ENCODE results near the gene NEK10.

- TF ChIP-seq, protein P1, sequence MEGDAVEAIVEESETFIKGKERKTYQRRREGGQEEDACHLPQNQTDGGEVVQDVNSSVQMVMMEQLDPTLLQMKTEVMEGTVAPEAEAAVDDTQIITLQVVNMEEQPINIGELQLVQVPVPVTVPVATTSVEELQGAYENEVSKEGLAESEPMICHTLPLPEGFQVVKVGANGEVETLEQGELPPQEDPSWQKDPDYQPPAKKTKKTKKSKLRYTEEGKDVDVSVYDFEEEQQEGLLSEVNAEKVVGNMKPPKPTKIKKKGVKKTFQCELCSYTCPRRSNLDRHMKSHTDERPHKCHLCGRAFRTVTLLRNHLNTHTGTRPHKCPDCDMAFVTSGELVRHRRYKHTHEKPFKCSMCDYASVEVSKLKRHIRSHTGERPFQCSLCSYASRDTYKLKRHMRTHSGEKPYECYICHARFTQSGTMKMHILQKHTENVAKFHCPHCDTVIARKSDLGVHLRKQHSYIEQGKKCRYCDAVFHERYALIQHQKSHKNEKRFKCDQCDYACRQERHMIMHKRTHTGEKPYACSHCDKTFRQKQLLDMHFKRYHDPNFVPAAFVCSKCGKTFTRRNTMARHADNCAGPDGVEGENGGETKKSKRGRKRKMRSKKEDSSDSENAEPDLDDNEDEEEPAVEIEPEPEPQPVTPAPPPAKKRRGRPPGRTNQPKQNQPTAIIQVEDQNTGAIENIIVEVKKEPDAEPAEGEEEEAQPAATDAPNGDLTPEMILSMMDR (IDR thresholded peaks at IDR 0.05): no peak
- TF ChIP-seq POLR2A (IDR thresholded peaks at IDR 0.05): no peak
Observed at GRCh38 chr3:27221264-27221932, 147.8 kb downstream of the NEK10 start.

Measured in adrenal gland (tissue), 5 donors.